Measurements from ENCODE around the gene RCN2.
"Not testable (repeated sequence)": the region's sequence is repeated elsewhere in the genome, so short reads cannot be mapped to it uniquely, and the experiment has no call there.

The RCN2 gene

GRCh38 chr15:76931397-76932134 is at the start of gene RCN2:
Gene RCN2 (plus strand): TSS chr15:76931749. CDS start chr15:76931842, 93 bp downstream.
- Histone ChIP-seq H3K27ac (ENCODE audit: low read length) (peak within 1 kb of the TSS; percentile 63), H3K27me3 (ENCODE audit: control insufficient read depth, insufficient read depth, low read length) (no peaks in the 10 kb centered on the region), H3K9me3 (ENCODE audit: control insufficient read depth, low read depth, low read length) (no peaks in the 10 kb centered on the region), H3K4me1 (ENCODE audit: control insufficient read depth, low read depth, low read length) (peaks cover 6% of the 10 kb centered on the region), H3K9ac (ENCODE audit: low read length) (peak within 1 kb of the TSS; percentile 96), H3K4me3 (ENCODE audit: low read length) (peak within 1 kb of the TSS; percentile 90), H3K36me3 (ENCODE audit: control insufficient read depth, low read depth, low read length) (peaks cover 30% of the 10 kb centered on the region)

GRCh38 chr15:76885212-76885611 is 46.3 kb upstream of the RCN2 start:
- Histone ChIP-seq H3K4me3 (ENCODE audit: low read length) (no peak overlapping the region), H3K4me1 (ENCODE audit: control insufficient read depth, low read depth, low read length) (no peaks in the 10 kb centered on the region), H3K9me3 (ENCODE audit: control insufficient read depth, low read depth, low read length) (no peaks in the 10 kb centered on the region), H3K9ac (ENCODE audit: low read length) (no peak overlapping the region), H3K36me3 (ENCODE audit: control insufficient read depth, low read depth, low read length) (no peaks in the 10 kb centered on the region), H3K27ac (ENCODE audit: low read length) (no peak overlapping the region), H3K27me3 (ENCODE audit: control insufficient read depth, insufficient read depth, low read length) (no peaks in the 10 kb centered on the region)

- not testable (repeated sequence) for H3K4me1 ChIP-seq (ENCODE audit: control insufficient read depth, low read depth, low read length); H3K4me3 ChIP-seq (ENCODE audit: low read length); H3K9ac ChIP-seq (ENCODE audit: low read length); H3K27me3 ChIP-seq (ENCODE audit: control insufficient read depth, insufficient read depth, low read length); H3K27ac ChIP-seq (ENCODE audit: low read length); H3K36me3 ChIP-seq (ENCODE audit: control insufficient read depth, low read depth, low read length); H3K9me3 ChIP-seq (ENCODE audit: control insufficient read depth, low read depth, low read length)
Observed at GRCh38 chr15:76887280-76888141, 44.0 kb upstream of the RCN2 start.

GRCh38 chr15:76892836-76893235 is 38.7 kb upstream of the RCN2 start:
- not testable (repeated sequence) for H3K36me3 ChIP-seq (ENCODE audit: control insufficient read depth, low read depth, low read length); H3K27ac ChIP-seq (ENCODE audit: low read length); H3K4me3 ChIP-seq (ENCODE audit: low read length); H3K9ac ChIP-seq (ENCODE audit: low read length); H3K4me1 ChIP-seq (ENCODE audit: control insufficient read depth, low read depth, low read length); H3K9me3 ChIP-seq (ENCODE audit: control insufficient read depth, low read depth, low read length); H3K27me3 ChIP-seq (ENCODE audit: control insufficient read depth, insufficient read depth, low read length)

- H3K4me1 ChIP-seq (ENCODE audit: control insufficient read depth, low read depth, low read length), result no peaks in the 10 kb centered on the region
- no peak overlapping the region for H3K4me3 ChIP-seq (ENCODE audit: low read length)
- H3K27me3 ChIP-seq (ENCODE audit: control insufficient read depth, insufficient read depth, low read length), result no peaks in the 10 kb centered on the region
- H3K9me3 ChIP-seq (ENCODE audit: control insufficient read depth, low read depth, low read length), result peaks cover 4% of the 10 kb centered on the region
- no peak overlapping the region for H3K27ac ChIP-seq (ENCODE audit: low read length)
- H3K9ac ChIP-seq (ENCODE audit: low read length), result no peak overlapping the region
- no peaks in the 10 kb centered on the region for H3K36me3 ChIP-seq (ENCODE audit: control insufficient read depth, low read depth, low read length)
Observed at GRCh38 chr15:76894174-76894573, 37.4 kb upstream of the RCN2 start.

GRCh38 chr15:76898102-76898501 is 33.4 kb upstream of the RCN2 start:
- H3K27me3 ChIP-seq (ENCODE audit: control insufficient read depth, insufficient read depth, low read length), result no peaks in the 10 kb centered on the region
- H3K36me3 ChIP-seq (ENCODE audit: control insufficient read depth, low read depth, low read length), result no peaks in the 10 kb centered on the region
- H3K4me3 ChIP-seq (ENCODE audit: low read length), result no peak overlapping the region
- no peak overlapping the region for H3K27ac ChIP-seq (ENCODE audit: low read length)
- H3K4me1 ChIP-seq (ENCODE audit: control insufficient read depth, low read depth, low read length), result no peaks in the 10 kb centered on the region
- no peak overlapping the region for H3K9ac ChIP-seq (ENCODE audit: low read length)
- peaks cover 4% of the 10 kb centered on the region for H3K9me3 ChIP-seq (ENCODE audit: control insufficient read depth, low read depth, low read length)

GRCh38 chr15:76899176-76899930 is 32.2 kb upstream of the RCN2 start:
- not testable (repeated sequence) for H3K27me3 ChIP-seq (ENCODE audit: control insufficient read depth, insufficient read depth, low read length); H3K9me3 ChIP-seq (ENCODE audit: control insufficient read depth, low read depth, low read length); H3K4me3 ChIP-seq (ENCODE audit: low read length); H3K9ac ChIP-seq (ENCODE audit: low read length); H3K4me1 ChIP-seq (ENCODE audit: control insufficient read depth, low read depth, low read length); H3K27ac ChIP-seq (ENCODE audit: low read length); H3K36me3 ChIP-seq (ENCODE audit: control insufficient read depth, low read depth, low read length)

- peaks cover 10% of the 10 kb centered on the region for H3K27me3 ChIP-seq (ENCODE audit: control insufficient read depth, insufficient read depth, low read length)
- not testable (repeated sequence) for H3K4me1 ChIP-seq (ENCODE audit: control insufficient read depth, low read depth, low read length); H3K27ac ChIP-seq (ENCODE audit: low read length); H3K36me3 ChIP-seq (ENCODE audit: control insufficient read depth, low read depth, low read length); H3K9ac ChIP-seq (ENCODE audit: low read length); H3K4me3 ChIP-seq (ENCODE audit: low read length); H3K9me3 ChIP-seq (ENCODE audit: control insufficient read depth, low read depth, low read length)
Observed at GRCh38 chr15:76899931-76900310, 31.6 kb upstream of the RCN2 start.

- peaks cover 4% of the 10 kb centered on the region for H3K9me3 ChIP-seq (ENCODE audit: control insufficient read depth, low read depth, low read length)
- no peak overlapping the region for H3K4me3 ChIP-seq (ENCODE audit: low read length)
- no peak overlapping the region for H3K27ac ChIP-seq (ENCODE audit: low read length)
- peaks cover 7% of the 10 kb centered on the region for H3K4me1 ChIP-seq (ENCODE audit: control insufficient read depth, low read depth, low read length)
- no peak overlapping the region for H3K9ac ChIP-seq (ENCODE audit: low read length)
- H3K36me3 ChIP-seq (ENCODE audit: control insufficient read depth, low read depth, low read length), result no peaks in the 10 kb centered on the region
- peaks cover 24% of the 10 kb centered on the region for H3K27me3 ChIP-seq (ENCODE audit: control insufficient read depth, insufficient read depth, low read length)
Observed at GRCh38 chr15:76901965-76902364, 29.6 kb upstream of the RCN2 start.

GRCh38 chr15:76903251-76903681 is 28.3 kb upstream of the RCN2 start:
- H3K27ac ChIP-seq (ENCODE audit: low read length), result no peak overlapping the region
- H3K36me3 ChIP-seq (ENCODE audit: control insufficient read depth, low read depth, low read length), result no peaks in the 10 kb centered on the region
- H3K4me3 ChIP-seq (ENCODE audit: low read length), result no peak overlapping the region
- peaks cover 7% of the 10 kb centered on the region for H3K4me1 ChIP-seq (ENCODE audit: control insufficient read depth, low read depth, low read length)
- H3K9me3 ChIP-seq (ENCODE audit: control insufficient read depth, low read depth, low read length), result peaks cover 4% of the 10 kb centered on the region
- H3K27me3 ChIP-seq (ENCODE audit: control insufficient read depth, insufficient read depth, low read length), result peaks cover 24% of the 10 kb centered on the region
- H3K9ac ChIP-seq (ENCODE audit: low read length), result no peak overlapping the region

GRCh38 chr15:76904461-76905012 is 27.0 kb upstream of the RCN2 start:
- no peak overlapping the region for H3K27ac ChIP-seq (ENCODE audit: low read length)
- H3K36me3 ChIP-seq (ENCODE audit: control insufficient read depth, low read depth, low read length), result no peaks in the 10 kb centered on the region
- H3K9me3 ChIP-seq (ENCODE audit: control insufficient read depth, low read depth, low read length), result no peaks in the 10 kb centered on the region
- H3K27me3 ChIP-seq (ENCODE audit: control insufficient read depth, insufficient read depth, low read length), result peaks cover 24% of the 10 kb centered on the region
- peak overlapping the region; percentile 62 for H3K4me3 ChIP-seq (ENCODE audit: low read length)
- H3K4me1 ChIP-seq (ENCODE audit: control insufficient read depth, low read depth, low read length), result peaks cover 7% of the 10 kb centered on the region
- H3K9ac ChIP-seq (ENCODE audit: low read length), result peak overlapping the region; percentile 35
